ENCODE data around the gene SUOX. TPM values are rescaled to one million over a fixed set of nuclear protein-coding genes. Genes with fewer than 3 reads are reported as not detected.
"Not testable (repeated sequence)": the region's sequence is repeated elsewhere in the genome, so short reads cannot be mapped to it uniquely, and the experiment has no call there.

The SUOX gene
- total RNA-seq, 1 donor from 2014 or later = 44.8 TPM

GRCh38 chr12:55996201-55996714, 818 bp upstream of the SUOX start:
- Mint-ChIP-seq H3K4me1 (ENCODE audit: low read depth) (peaks cover 14% of the 10 kb centered on the region), H3K27me3 (no peaks in the 10 kb centered on the region), H3K4me3 (ENCODE audit: low read depth) (peak overlapping the region; percentile 98), H3K27ac (peak overlapping the region; percentile 96), H3K9me3 (ENCODE audit: low read depth) (no peaks in the 10 kb centered on the region), H3K36me3 (ENCODE audit: insufficient read depth) (peaks cover 14% of the 10 kb centered on the region)
- peak; percentile 83 for TF ChIP-seq CTCF (IDR thresholded peaks at IDR 0.05; ENCODE audit: unreplicated experiment)
- DNase-seq (ENCODE audit: low spot score, unreplicated experiment) = peak; percentile 29

GRCh38 chr12:55997535-55997859, 421 bp downstream of the SUOX start:
- Mint-ChIP-seq H3K27ac (peak overlapping the region; percentile 96), H3K4me1 (ENCODE audit: low read depth) (peaks cover 24% of the 10 kb centered on the region), H3K36me3 (ENCODE audit: insufficient read depth) (peaks cover 12% of the 10 kb centered on the region), H3K27me3 (no peaks in the 10 kb centered on the region), H3K9me3 (ENCODE audit: low read depth) (no peaks in the 10 kb centered on the region), H3K4me3 (ENCODE audit: low read depth) (peak overlapping the region; percentile 98)
- TF ChIP-seq CTCF (IDR thresholded peaks at IDR 0.05; ENCODE audit: unreplicated experiment) = no peak
- DNase-seq (ENCODE audit: low spot score, unreplicated experiment) = no peak

- H3K9me3 Mint-ChIP-seq (ENCODE audit: low read depth); H3K4me3 Mint-ChIP-seq (ENCODE audit: low read depth); H3K27me3 Mint-ChIP-seq; H3K27ac Mint-ChIP-seq; DNase-seq (ENCODE audit: low spot score, unreplicated experiment): not testable (repeated sequence)
- Mint-ChIP-seq H3K4me1 (ENCODE audit: low read depth) (peaks cover 24% of the 10 kb centered on the region), H3K36me3 (ENCODE audit: insufficient read depth) (peaks cover 11% of the 10 kb centered on the region)
Observed at GRCh38 chr12:55999522-55999921, 2.4 kb downstream of the SUOX start.

- not testable (repeated sequence) for DNase-seq (ENCODE audit: low spot score, unreplicated experiment); H3K27ac Mint-ChIP-seq; H3K4me3 Mint-ChIP-seq (ENCODE audit: low read depth); H3K9me3 Mint-ChIP-seq (ENCODE audit: low read depth); H3K27me3 Mint-ChIP-seq
- peaks cover 11% of the 10 kb centered on the region for H3K36me3 Mint-ChIP-seq (ENCODE audit: insufficient read depth)
- H3K4me1 Mint-ChIP-seq (ENCODE audit: low read depth) = peaks cover 24% of the 10 kb centered on the region
Observed at GRCh38 chr12:55999999-56000540, 3.0 kb downstream of the SUOX start.

GRCh38 chr12:56001487-56002100, 4.5 kb downstream of the SUOX start:
- peaks cover 11% of the 10 kb centered on the region for H3K36me3 Mint-ChIP-seq (ENCODE audit: insufficient read depth)
- no peak for DNase-seq (ENCODE audit: low spot score, unreplicated experiment)
- no peaks in the 10 kb centered on the region for H3K27me3 Mint-ChIP-seq
- peaks cover 27% of the 10 kb centered on the region for H3K4me1 Mint-ChIP-seq (ENCODE audit: low read depth)
- H3K4me3 Mint-ChIP-seq (ENCODE audit: low read depth) = peak overlapping the region; percentile 16
- no peak for TF ChIP-seq CTCF (IDR thresholded peaks at IDR 0.05; ENCODE audit: unreplicated experiment)
- peak overlapping the region; percentile 86 for H3K27ac Mint-ChIP-seq
- H3K9me3 Mint-ChIP-seq (ENCODE audit: low read depth) = no peaks in the 10 kb centered on the region

- not testable (repeated sequence) for H3K27me3 Mint-ChIP-seq; H3K27ac Mint-ChIP-seq; H3K4me3 Mint-ChIP-seq (ENCODE audit: low read depth); H3K9me3 Mint-ChIP-seq (ENCODE audit: low read depth); DNase-seq (ENCODE audit: low spot score, unreplicated experiment)
- H3K36me3 Mint-ChIP-seq (ENCODE audit: insufficient read depth) = peaks cover 11% of the 10 kb centered on the region
- H3K4me1 Mint-ChIP-seq (ENCODE audit: low read depth) = peaks cover 27% of the 10 kb centered on the region
Observed at GRCh38 chr12:56003376-56003775, 6.3 kb downstream of the SUOX start.

GRCh38 chr12:56004211-56004610, 7.1 kb downstream of the SUOX start:
- H3K27ac Mint-ChIP-seq = no peak overlapping the region
- no peaks in the 10 kb centered on the region for H3K9me3 Mint-ChIP-seq (ENCODE audit: low read depth)
- H3K27me3 Mint-ChIP-seq = no peaks in the 10 kb centered on the region
- no peak overlapping the region for H3K4me3 Mint-ChIP-seq (ENCODE audit: low read depth)
- H3K4me1 Mint-ChIP-seq (ENCODE audit: low read depth) = peaks cover 30% of the 10 kb centered on the region
- TF ChIP-seq CTCF (IDR thresholded peaks at IDR 0.05; ENCODE audit: unreplicated experiment) = no peak
- no peak for DNase-seq (ENCODE audit: low spot score, unreplicated experiment)
- peaks cover 11% of the 10 kb centered on the region for H3K36me3 Mint-ChIP-seq (ENCODE audit: insufficient read depth)

All from progenitor cell of endocrine pancreas (in vitro differentiated cells).